HepG2 (cell line): ENCODE measurements around the gene C19orf44. TPM values are rescaled to one million over a fixed set of nuclear protein-coding genes. Genes with fewer than 3 reads are reported as not detected.

Source experiments
- CSRNP1 ChIP-seq: sonication (generic); formaldehyde crosslinking; IDR thresholded peaks from 2 replicates; pipeline ENCODE4 v1.8.1; 2023; ENCODE audit warnings: mild to moderate bottlenecking, missing genetic modification reagents
- FOXK1 ChIP-seq: sonication (generic); formaldehyde crosslinking; IDR thresholded peaks from 2 replicates; pipeline ENCODE4 v1.4.0; 2020; ENCODE audit warnings: low read depth, missing genetic modification reagents, borderline replicate concordance
- GABPB1 ChIP-seq: IDR thresholded peaks from 2 replicates; pipeline ENCODE4 v1.6.1; 2016; ENCODE audit warnings: mild to moderate bottlenecking, missing genetic modification reagents, moderate library complexity, missing compliant biosample characterization
- ISX ChIP-seq: sonication (generic); formaldehyde crosslinking; conservative IDR thresholded peaks from 2 replicates; pipeline ENCODE4 v1.5.0; 2020; ENCODE audit warnings: missing genetic modification reagents
- MYC ChIP-seq: sonication (generic); formaldehyde crosslinking; IDR thresholded peaks from 2 replicates; pipeline ENCODE4 v1.9.0; 2021; ENCODE audit warnings: missing genetic modification reagents, borderline replicate concordance
- NFAT5 ChIP-seq: sonication (generic); formaldehyde crosslinking; IDR thresholded peaks from 2 replicates; pipeline ENCODE4 v1.4.0; 2020; ENCODE audit warnings: missing genetic modification reagents
- NONO ChIP-seq, 2 experiments: fragments of 450-650 bp in 1 of 2; sonication (generic) in 1 of 2; formaldehyde crosslinking in 1 of 2; IDR thresholded peaks in 1 of 2; conservative IDR thresholded peaks in 1 of 2; 2 replicates each; pipeline versions ENCODE4 v1.6.1 to v1.8.0; 2017 to 2022; ENCODE audit warnings: mild to moderate bottlenecking in 1 of 2, missing genetic modification reagents in 1 of 2, moderate library complexity in 1 of 2
- RELA ChIP-seq: sonication (generic); formaldehyde crosslinking; IDR thresholded peaks from 2 replicates; pipeline ENCODE4 v1.4.0; 2020; ENCODE audit warnings: missing genetic modification reagents
- TFDP2 ChIP-seq: sonication (generic); formaldehyde crosslinking; IDR thresholded peaks from 2 replicates; pipeline ENCODE4 v1.4.0; 2020; ENCODE audit warnings: missing genetic modification reagents
- ZFP82 ChIP-seq: sonication (generic); formaldehyde crosslinking; IDR thresholded peaks from 2 replicates; pipeline ENCODE4 v1.5.1; 2020; ENCODE audit warnings: mild to moderate bottlenecking, missing genetic modification reagents, borderline replicate concordance
- ZMYM4 ChIP-seq: sonication (generic); formaldehyde crosslinking; IDR thresholded peaks from 2 replicates; pipeline ENCODE4 v1.8.1; 2023; ENCODE audit warnings: mild to moderate bottlenecking, missing genetic modification reagents
- ZNF34 ChIP-seq: sonication (generic); formaldehyde crosslinking; IDR thresholded peaks from 2 replicates; pipeline ENCODE4 v1.4.0; 2020; ENCODE audit warnings: mild to moderate bottlenecking, missing genetic modification reagents, borderline replicate concordance
- ZNF550 ChIP-seq: sonication (generic); formaldehyde crosslinking; IDR thresholded peaks from 2 replicates; pipeline ENCODE4 v1.4.0; 2020; ENCODE audit warnings: mild to moderate bottlenecking, missing genetic modification reagents, borderline replicate concordance
- ZNF710 ChIP-seq: sonication (generic); formaldehyde crosslinking; IDR thresholded peaks from 2 replicates; pipeline ENCODE4 v1.5.0; 2020; ENCODE audit warnings: mild to moderate bottlenecking, missing genetic modification reagents, borderline replicate concordance
- ZSCAN5A ChIP-seq: sonication (generic); formaldehyde crosslinking; IDR thresholded peaks from 2 replicates; pipeline ENCODE4 v1.8.0; 2022; ENCODE audit warnings: mild to moderate bottlenecking, missing genetic modification reagents, borderline replicate concordance
- polyA plus RNA-seq, 8 experiments: library from polyadenylated mRNA; depleted of rRNA in 3 of 8; stranded (reverse) in 7 of 8; unstranded in 1 of 8; fragments of >200 nt; fragmentation: Illumina TruSeq in 4 of 8; extraction: Trizol in 4 of 8; gene quantifications; 2 replicates each; pipeline versions ENCODE4 v1.2.1 to v1.2.3, GENCODE V29; 2011 to 2016; ENCODE audit warnings: low read depth in 4 of 8, missing spikeins in 1 of 8, mixed read lengths in 1 of 8; ENCODE audit not compliant: insufficient read depth in 1 of 8
- total RNA-seq, 5 experiments: library from RNA; depleted of rRNA; stranded (reverse); fragments of >200 nt; fragmentation: Illumina TruSeq; extraction: Trizol; gene quantifications; 2 replicates each; pipeline ENCODE4 v1.2.3, GENCODE V29; 2016; ENCODE audit warnings: low read depth in 1 of 5

C19orf44 gene
- total and polyA plus RNA-seq, 2 of the 13 experiments (the other 11 are each of a cell fraction or from before 2014, with no cell fraction given), result 3.2 to 4.3 TPM

- TF ChIP-seq CSRNP1 (CRISPR knock-in tag), result peak; percentile 94; the same call in 1 of the 2 replicates
- TF ChIP-seq ZNF34 (CRISPR knock-in tag), result 0 out of 2 replicates have a peak, but pooled peaks have one; percentile 22
- peak; percentile 69; the same call in 1 of the 2 replicates for TF ChIP-seq ZNF710 (CRISPR knock-in tag)
- peak; percentile 78; the same call in 1 of the 2 replicates for TF ChIP-seq ZSCAN5A (CRISPR knock-in tag)
- peak; percentile 56; the same call in 1 of the 2 replicates for TF ChIP-seq ZFP82 (CRISPR knock-in tag)
- peak; percentile 27; the same call in 1 of the 2 replicates for TF ChIP-seq RELA (CRISPR knock-in tag)
- peak; percentile 89; the same call in 1 of the 2 replicates for TF ChIP-seq MYC (CRISPR knock-in tag)
- TF ChIP-seq ZNF550, result no peak
- no peak for TF ChIP-seq NFAT5 (CRISPR knock-in tag)
- peak; percentile 46 for TF ChIP-seq ZMYM4 (CRISPR knock-in tag)
- no peak for TF ChIP-seq NONO (IDR thresholded peaks at IDR 0.05)
- peak; percentile 80 for TF ChIP-seq NONO (CRISPR knock-in tag; conservative IDR thresholded peaks at IDR 0.05)
- peak; percentile 79 for TF ChIP-seq FOXK1
- peak; percentile 78; the same call in 1 of the 2 replicates for TF ChIP-seq ISX (CRISPR knock-in tag)
- TF ChIP-seq TFDP2 (CRISPR knock-in tag), result peak; percentile 97
- peak; percentile 99 for TF ChIP-seq GABPB1
Observed at GRCh38 chr19:16542045-16542909, 46.1 kb downstream of the C19orf44 start, which contains the start of gene CHERP (continued).
